ENCODE measurements around the gene CAPN10. TPM values are rescaled to one million over a fixed set of nuclear protein-coding genes. Genes with fewer than 3 reads are reported as not detected.

CAPN10 gene
- total RNA-seq, 1 donor from 2014 or later = 47.8 TPM

DNA sequence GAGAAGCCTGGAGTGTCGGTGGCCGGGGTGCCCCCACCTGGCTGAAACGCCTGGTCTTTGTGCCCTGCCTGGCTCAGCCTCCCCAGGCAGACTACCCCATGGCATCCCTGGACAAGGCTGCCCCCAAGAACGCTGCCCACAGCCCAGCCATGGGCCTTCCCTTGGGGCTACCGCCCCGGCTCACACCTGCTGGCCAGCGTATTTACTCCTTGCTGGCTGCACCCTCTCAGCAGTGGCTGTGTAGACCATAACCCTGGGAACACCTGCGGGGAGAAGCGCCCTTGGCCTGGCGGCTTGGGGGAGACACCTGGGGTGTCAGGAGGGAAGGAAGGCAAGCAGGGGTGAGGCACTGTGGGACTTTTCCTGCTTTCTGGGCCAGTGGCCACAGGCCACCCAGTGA is 17.3 kb downstream of the CAPN10 start:
- no peak for DNase-seq (ENCODE audit: low spot score)
- H3K27ac Mint-ChIP-seq (ENCODE audit: unreplicated experiment) = no peak overlapping the region
- no peaks in the 10 kb centered on the region for H3K9me3 Mint-ChIP-seq (ENCODE audit: unreplicated experiment)
- peaks cover 3% of the 10 kb centered on the region for H3K27me3 Mint-ChIP-seq (ENCODE audit: unreplicated experiment)
- H3K36me3 Mint-ChIP-seq (ENCODE audit: low read depth, unreplicated experiment) = no peaks in the 10 kb centered on the region
- TF ChIP-seq, protein P1, sequence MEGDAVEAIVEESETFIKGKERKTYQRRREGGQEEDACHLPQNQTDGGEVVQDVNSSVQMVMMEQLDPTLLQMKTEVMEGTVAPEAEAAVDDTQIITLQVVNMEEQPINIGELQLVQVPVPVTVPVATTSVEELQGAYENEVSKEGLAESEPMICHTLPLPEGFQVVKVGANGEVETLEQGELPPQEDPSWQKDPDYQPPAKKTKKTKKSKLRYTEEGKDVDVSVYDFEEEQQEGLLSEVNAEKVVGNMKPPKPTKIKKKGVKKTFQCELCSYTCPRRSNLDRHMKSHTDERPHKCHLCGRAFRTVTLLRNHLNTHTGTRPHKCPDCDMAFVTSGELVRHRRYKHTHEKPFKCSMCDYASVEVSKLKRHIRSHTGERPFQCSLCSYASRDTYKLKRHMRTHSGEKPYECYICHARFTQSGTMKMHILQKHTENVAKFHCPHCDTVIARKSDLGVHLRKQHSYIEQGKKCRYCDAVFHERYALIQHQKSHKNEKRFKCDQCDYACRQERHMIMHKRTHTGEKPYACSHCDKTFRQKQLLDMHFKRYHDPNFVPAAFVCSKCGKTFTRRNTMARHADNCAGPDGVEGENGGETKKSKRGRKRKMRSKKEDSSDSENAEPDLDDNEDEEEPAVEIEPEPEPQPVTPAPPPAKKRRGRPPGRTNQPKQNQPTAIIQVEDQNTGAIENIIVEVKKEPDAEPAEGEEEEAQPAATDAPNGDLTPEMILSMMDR (IDR thresholded peaks at IDR 0.05; ENCODE audit: unreplicated experiment) = no peak
- H3K4me1 Mint-ChIP-seq (ENCODE audit: unreplicated experiment) = peaks cover 8% of the 10 kb centered on the region
- no peak overlapping the region for H3K4me3 Mint-ChIP-seq (ENCODE audit: unreplicated experiment)

DNA sequence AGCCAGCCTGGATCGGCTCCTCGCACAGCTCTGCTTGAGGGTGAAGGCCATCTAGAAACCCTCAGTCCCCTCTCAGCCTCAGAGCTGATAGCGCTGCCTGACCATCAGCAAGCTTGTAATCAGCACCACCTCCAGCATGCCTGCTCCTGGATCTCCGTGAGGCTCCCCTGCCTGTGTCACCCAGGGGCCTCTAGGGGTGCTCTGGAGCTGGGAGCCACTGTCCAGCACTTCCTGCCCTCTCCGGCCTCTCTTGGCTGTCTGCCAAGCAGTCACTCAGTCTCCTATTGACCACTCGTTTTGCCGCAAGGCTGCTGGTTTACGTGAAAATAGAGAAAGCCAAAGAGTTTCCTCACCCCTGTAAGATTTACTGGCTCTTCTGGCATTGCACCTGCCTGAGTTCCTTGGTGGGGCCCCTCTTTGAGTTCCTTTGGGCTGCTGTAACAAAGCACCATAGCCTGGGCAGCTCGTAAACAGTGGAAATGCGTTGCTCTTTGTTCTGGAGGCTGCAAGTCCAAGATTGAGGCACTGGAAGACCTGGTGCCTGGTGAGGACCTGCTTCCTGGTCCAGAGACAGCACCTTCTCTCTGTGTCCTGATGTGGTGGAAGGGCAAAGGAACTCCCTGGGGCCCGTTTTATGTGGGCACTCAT is 17.9 kb downstream of the CAPN10 start:
- Mint-ChIP-seq H3K4me1 (ENCODE audit: unreplicated experiment) (peaks cover 8% of the 10 kb centered on the region), H3K36me3 (ENCODE audit: low read depth, unreplicated experiment) (no peaks in the 10 kb centered on the region), H3K9me3 (ENCODE audit: unreplicated experiment) (no peaks in the 10 kb centered on the region), H3K4me3 (ENCODE audit: unreplicated experiment) (no peak overlapping the region), H3K27ac (ENCODE audit: unreplicated experiment) (no peak overlapping the region), H3K27me3 (ENCODE audit: unreplicated experiment) (peaks cover 3% of the 10 kb centered on the region)
- TF ChIP-seq, protein P1 (IDR thresholded peaks at IDR 0.05; ENCODE audit: unreplicated experiment) = no peak
- peak; percentile 78 for DNase-seq (ENCODE audit: low spot score)

DNA sequence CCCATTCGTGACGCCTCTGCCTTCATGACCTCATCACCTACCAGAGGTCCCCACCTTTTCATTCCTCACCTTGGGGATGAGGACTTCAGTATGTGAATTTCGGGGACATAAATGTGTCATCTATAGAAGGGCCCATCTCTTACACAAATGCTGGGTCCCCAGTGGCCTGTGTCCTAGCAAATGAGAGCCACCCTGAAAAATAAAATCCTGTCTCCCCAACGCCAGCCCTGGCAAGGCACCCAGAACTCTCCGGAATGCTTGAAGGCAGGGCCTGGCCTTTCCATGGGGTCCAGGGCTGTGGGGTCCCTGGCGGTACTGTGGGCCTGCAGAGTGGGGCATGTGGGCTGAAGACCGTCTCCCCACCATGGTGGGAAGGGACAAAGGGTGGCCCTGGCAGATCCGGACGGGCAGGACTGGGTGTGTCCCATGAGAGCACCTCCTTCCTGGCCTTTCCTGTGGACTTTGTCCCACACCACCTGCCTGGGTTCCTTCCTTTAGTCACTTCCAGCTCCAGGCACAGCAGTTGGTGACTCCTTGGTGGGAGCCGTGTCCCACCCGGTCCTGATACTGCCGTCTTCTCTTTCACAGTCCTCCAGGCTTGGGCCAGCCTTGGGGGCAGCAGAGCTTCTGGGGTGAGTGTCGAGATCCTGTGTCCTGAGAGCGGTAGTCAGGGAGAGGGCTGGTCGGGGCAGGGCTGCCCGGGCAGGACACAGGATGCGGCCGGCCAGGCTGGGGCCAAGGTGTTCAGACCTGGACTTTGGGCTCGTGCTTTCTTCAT is 18.6 kb downstream of the CAPN10 start:
- H3K9me3 Mint-ChIP-seq (ENCODE audit: unreplicated experiment) = no peaks in the 10 kb centered on the region
- TF ChIP-seq, protein P1 (IDR thresholded peaks at IDR 0.05; ENCODE audit: unreplicated experiment) = no peak
- H3K4me3 Mint-ChIP-seq (ENCODE audit: unreplicated experiment) = no peak overlapping the region
- no peaks in the 10 kb centered on the region for H3K36me3 Mint-ChIP-seq (ENCODE audit: low read depth, unreplicated experiment)
- DNase-seq (ENCODE audit: low spot score) = no peak
- H3K27ac Mint-ChIP-seq (ENCODE audit: unreplicated experiment) = no peak overlapping the region
- peaks cover 3% of the 10 kb centered on the region for H3K27me3 Mint-ChIP-seq (ENCODE audit: unreplicated experiment)
- H3K4me1 Mint-ChIP-seq (ENCODE audit: unreplicated experiment) = peaks cover 8% of the 10 kb centered on the region

DNA sequence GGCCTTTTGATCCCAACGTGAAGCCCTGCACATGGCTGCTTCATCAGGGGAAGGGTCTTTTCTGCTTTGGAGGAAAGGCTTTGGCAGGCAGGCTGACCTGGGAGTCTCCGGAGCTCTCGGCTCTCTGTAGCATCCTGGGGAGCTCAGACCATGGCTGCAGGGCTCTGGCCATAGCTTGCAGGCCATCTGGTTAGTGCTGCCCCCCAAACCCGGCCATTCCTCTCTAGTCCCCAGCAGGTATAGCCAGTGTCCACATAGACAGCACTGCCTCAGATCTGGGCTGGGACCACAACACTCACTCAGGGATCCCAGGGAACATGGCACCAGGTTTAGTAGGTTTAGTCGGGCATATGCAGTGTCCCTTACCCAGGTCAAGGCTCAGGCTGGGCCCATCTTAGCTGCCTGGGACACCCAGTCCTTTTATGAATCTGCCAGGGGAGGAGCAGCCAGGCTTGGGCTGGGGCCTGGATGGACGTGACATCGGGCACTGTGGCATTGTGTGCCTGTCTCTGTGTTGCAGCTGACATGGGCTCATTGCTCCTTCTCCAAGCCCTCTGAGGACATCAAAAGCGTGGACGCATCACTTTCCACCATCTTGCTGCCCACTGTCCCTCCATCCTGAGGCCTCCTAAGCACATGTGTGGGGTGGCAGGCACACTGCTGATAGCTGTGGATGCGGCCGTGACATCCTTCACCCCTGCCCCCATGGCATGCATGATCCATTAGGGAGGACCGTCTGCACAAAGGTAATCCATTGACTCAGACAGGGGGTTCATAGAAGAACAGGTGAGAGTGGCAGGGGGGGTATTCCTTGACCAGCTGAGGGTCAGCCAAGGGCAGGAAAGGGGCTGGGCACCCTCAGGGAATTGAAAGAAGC is 19.6 kb downstream of the CAPN10 start:
- TF ChIP-seq, protein P1 (IDR thresholded peaks at IDR 0.05; ENCODE audit: unreplicated experiment) = no peak
- Mint-ChIP-seq H3K27ac (ENCODE audit: unreplicated experiment) (no peak overlapping the region), H3K9me3 (ENCODE audit: unreplicated experiment) (no peaks in the 10 kb centered on the region), H3K36me3 (ENCODE audit: low read depth, unreplicated experiment) (no peaks in the 10 kb centered on the region), H3K4me3 (ENCODE audit: unreplicated experiment) (no peak overlapping the region), H3K4me1 (ENCODE audit: unreplicated experiment) (peaks cover 8% of the 10 kb centered on the region), H3K27me3 (ENCODE audit: unreplicated experiment) (peaks cover 2% of the 10 kb centered on the region)
- DNase-seq (ENCODE audit: low spot score) = no peak
